ENCODE measurements around the gene DYNC2LI1.

DYNC2LI1 gene

GRCh38 chr2:43822839-43823238 is 49.0 kb downstream of the DYNC2LI1 start:
- no peaks in the 10 kb centered on the region for H3K79me2 ChIP-seq (ENCODE audit: insufficient read depth, low read length)
- no peak overlapping the region for H3K9ac ChIP-seq (ENCODE audit: low read depth, low read length)
- H3K4me1 ChIP-seq (ENCODE audit: insufficient read depth, low read length), result no peaks in the 10 kb centered on the region
- no peak for DNase-seq
- H2AFZ ChIP-seq (ENCODE audit: low read depth, low read length), result no peak overlapping the region
- no peak overlapping the region for H3K4me2 ChIP-seq (ENCODE audit: insufficient read depth, low read length)
- H3K9me3 ChIP-seq (ENCODE audit: insufficient read depth, low read length, severe bottlenecking), result no peaks in the 10 kb centered on the region
- no peaks in the 10 kb centered on the region for H3K36me3 ChIP-seq (ENCODE audit: insufficient read depth, low read length)
- H4K20me1 ChIP-seq (ENCODE audit: insufficient read depth, low read length), result no peaks in the 10 kb centered on the region; the same call in 1 of the 2 replicates
- H3K4me3 ChIP-seq (ENCODE audit: low read depth in 1 of 2, low read length in 2 of 2), result no peak overlapping the region
- peaks cover 3% of the 10 kb centered on the region for H3K27me3 ChIP-seq (ENCODE audit: insufficient read depth, low read length, poor library complexity)
- TF ChIP-seq, protein P1, sequence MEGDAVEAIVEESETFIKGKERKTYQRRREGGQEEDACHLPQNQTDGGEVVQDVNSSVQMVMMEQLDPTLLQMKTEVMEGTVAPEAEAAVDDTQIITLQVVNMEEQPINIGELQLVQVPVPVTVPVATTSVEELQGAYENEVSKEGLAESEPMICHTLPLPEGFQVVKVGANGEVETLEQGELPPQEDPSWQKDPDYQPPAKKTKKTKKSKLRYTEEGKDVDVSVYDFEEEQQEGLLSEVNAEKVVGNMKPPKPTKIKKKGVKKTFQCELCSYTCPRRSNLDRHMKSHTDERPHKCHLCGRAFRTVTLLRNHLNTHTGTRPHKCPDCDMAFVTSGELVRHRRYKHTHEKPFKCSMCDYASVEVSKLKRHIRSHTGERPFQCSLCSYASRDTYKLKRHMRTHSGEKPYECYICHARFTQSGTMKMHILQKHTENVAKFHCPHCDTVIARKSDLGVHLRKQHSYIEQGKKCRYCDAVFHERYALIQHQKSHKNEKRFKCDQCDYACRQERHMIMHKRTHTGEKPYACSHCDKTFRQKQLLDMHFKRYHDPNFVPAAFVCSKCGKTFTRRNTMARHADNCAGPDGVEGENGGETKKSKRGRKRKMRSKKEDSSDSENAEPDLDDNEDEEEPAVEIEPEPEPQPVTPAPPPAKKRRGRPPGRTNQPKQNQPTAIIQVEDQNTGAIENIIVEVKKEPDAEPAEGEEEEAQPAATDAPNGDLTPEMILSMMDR (IDR thresholded peaks at IDR 0.05; ENCODE audit: borderline replicate concordance, extremely low read depth, low read length, poor library complexity, severe bottlenecking), result no peak
- no peak for TF ChIP-seq EZH2 (IDR thresholded peaks at IDR 0.05; ENCODE audit: borderline replicate concordance, low read depth, low read length, severe bottlenecking)
- H3K27ac ChIP-seq (ENCODE audit: low read length), result no peak overlapping the region
- ATAC-seq (ENCODE audit: insufficient read depth, low read depth), result no peak

GRCh38 chr2:43823751-43824150 is 49.9 kb downstream of the DYNC2LI1 start:
- Histone ChIP-seq H3K4me3 (ENCODE audit: low read depth in 1 of 2, low read length in 2 of 2) (no peak overlapping the region), H3K4me2 (ENCODE audit: insufficient read depth, low read length) (no peak overlapping the region), H3K9me3 (ENCODE audit: insufficient read depth, low read length, severe bottlenecking) (no peaks in the 10 kb centered on the region), H3K79me2 (ENCODE audit: insufficient read depth, low read length) (no peaks in the 10 kb centered on the region), H3K4me1 (ENCODE audit: insufficient read depth, low read length) (no peaks in the 10 kb centered on the region), H3K36me3 (ENCODE audit: insufficient read depth, low read length) (no peaks in the 10 kb centered on the region), H4K20me1 (ENCODE audit: insufficient read depth, low read length) (no peaks in the 10 kb centered on the region; the same call in 1 of the 2 replicates), H3K27me3 (ENCODE audit: insufficient read depth, low read length, poor library complexity) (peaks cover 3% of the 10 kb centered on the region), H3K27ac (ENCODE audit: low read length) (no peak overlapping the region), H3K9ac (ENCODE audit: low read depth, low read length) (no peak overlapping the region), H2AFZ (ENCODE audit: low read depth, low read length) (no peak overlapping the region)
- ATAC-seq (ENCODE audit: insufficient read depth, low read depth), result no peak
- DNase-seq, result no peak
- TF ChIP-seq, protein P1 (IDR thresholded peaks at IDR 0.05; ENCODE audit: borderline replicate concordance, extremely low read depth, low read length, poor library complexity, severe bottlenecking), result no peak

DNA sequence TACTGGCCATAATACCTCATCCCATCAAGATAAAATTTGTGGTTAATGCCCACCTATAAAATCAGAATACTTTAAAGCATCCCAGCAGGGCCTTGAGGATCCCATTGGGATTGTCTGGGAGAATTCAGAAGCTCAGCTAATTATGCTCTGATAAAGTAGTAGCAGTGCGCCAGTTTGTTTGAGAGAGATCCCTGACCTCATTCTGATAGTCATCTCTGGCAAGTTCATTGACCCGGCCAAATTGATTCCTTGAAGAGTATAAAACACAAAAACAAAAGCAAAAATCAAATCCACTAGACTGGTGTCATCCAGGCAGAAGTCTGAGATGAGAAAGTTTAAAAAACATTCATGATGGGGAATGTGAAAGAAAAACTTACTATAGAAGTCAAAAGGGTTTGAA is 50.7 kb downstream of the DYNC2LI1 start:
- ATAC-seq (ENCODE audit: insufficient read depth, low read depth) (no peak), DNase-seq (no peak)
- Histone ChIP-seq H3K27me3 (ENCODE audit: insufficient read depth, low read length, poor library complexity) (peaks cover 3% of the 10 kb centered on the region), H3K4me2 (ENCODE audit: insufficient read depth, low read length) (no peak overlapping the region), H3K9me3 (ENCODE audit: insufficient read depth, low read length, severe bottlenecking) (no peaks in the 10 kb centered on the region), H3K4me3 (ENCODE audit: low read depth in 1 of 2, low read length in 2 of 2) (no peak overlapping the region), H4K20me1 (ENCODE audit: insufficient read depth, low read length) (no peaks in the 10 kb centered on the region; the same call in 1 of the 2 replicates), H3K36me3 (ENCODE audit: insufficient read depth, low read length) (no peaks in the 10 kb centered on the region), H3K27ac (ENCODE audit: low read length) (no peak overlapping the region), H3K9ac (ENCODE audit: low read depth, low read length) (no peak overlapping the region), H3K4me1 (ENCODE audit: insufficient read depth, low read length) (no peaks in the 10 kb centered on the region), H2AFZ (ENCODE audit: low read depth, low read length) (no peak overlapping the region), H3K79me2 (ENCODE audit: insufficient read depth, low read length) (no peaks in the 10 kb centered on the region)
- TF ChIP-seq EZH2 (IDR thresholded peaks at IDR 0.05; ENCODE audit: borderline replicate concordance, low read depth, low read length, severe bottlenecking), result no peak
- TF ChIP-seq, protein P1 (IDR thresholded peaks at IDR 0.05; ENCODE audit: borderline replicate concordance, extremely low read depth, low read length, poor library complexity, severe bottlenecking), result no peak

GRCh38 chr2:43824951-43825493 is 51.2 kb downstream of the DYNC2LI1 start:
- no peaks in the 10 kb centered on the region for H3K9me3 ChIP-seq (ENCODE audit: insufficient read depth, low read length, severe bottlenecking)
- H3K27me3 ChIP-seq (ENCODE audit: insufficient read depth, low read length, poor library complexity), result peaks cover 3% of the 10 kb centered on the region
- H3K4me3 ChIP-seq (ENCODE audit: low read depth in 1 of 2, low read length in 2 of 2), result no peak overlapping the region
- DNase-seq (no peak), ATAC-seq (ENCODE audit: insufficient read depth, low read depth) (no peak)
- H3K4me2 ChIP-seq (ENCODE audit: insufficient read depth, low read length), result no peak overlapping the region
- H4K20me1 ChIP-seq (ENCODE audit: insufficient read depth, low read length), result no peaks in the 10 kb centered on the region; the same call in 1 of the 2 replicates
- H3K4me1 ChIP-seq (ENCODE audit: insufficient read depth, low read length), result no peaks in the 10 kb centered on the region
- H3K27ac ChIP-seq (ENCODE audit: low read length), result no peak overlapping the region
- no peak overlapping the region for H3K9ac ChIP-seq (ENCODE audit: low read depth, low read length)
- no peaks in the 10 kb centered on the region for H3K36me3 ChIP-seq (ENCODE audit: insufficient read depth, low read length)
- H2AFZ ChIP-seq (ENCODE audit: low read depth, low read length), result no peak overlapping the region
- TF ChIP-seq EZH2 (IDR thresholded peaks at IDR 0.05; ENCODE audit: borderline replicate concordance, low read depth, low read length, severe bottlenecking), result no peak
- TF ChIP-seq, protein P1 (IDR thresholded peaks at IDR 0.05; ENCODE audit: borderline replicate concordance, extremely low read depth, low read length, poor library complexity, severe bottlenecking), result no peak
- H3K79me2 ChIP-seq (ENCODE audit: insufficient read depth, low read length), result no peaks in the 10 kb centered on the region
